Upper lobe of right lung (tissue), 1 donor: ENCODE measurements around the gene ANKS1B. TPM values are rescaled to one million over a fixed set of nuclear protein-coding genes. Genes with fewer than 3 reads are reported as not detected.
"Not testable (repeated sequence)": the region's sequence is repeated elsewhere in the genome, so short reads cannot be mapped to it uniquely, and the experiment has no call there.

ENCODE experiments used
- ATAC-seq: fragments of 200-7000 bp; cut with Tn5 transposase; one replicate; pipeline ENCODE4 v1.9.1; 2020; ENCODE audit warnings: mild to moderate bottlenecking, moderate library complexity
- DNase-seq: peaks from one replicate; pipeline ENCODE4 v3.0.0-alpha.2; 2020
- H3K27ac ChIP-seq: fragments of 200-600 bp; one replicate; pipeline ENCODE4 v1.8.0; 2022
- H3K27me3 ChIP-seq: fragments of 200-600 bp; one replicate; pipeline ENCODE4 v1.8.0; 2022; ENCODE audit warnings: mild to moderate bottlenecking
- H3K36me3 ChIP-seq: fragments of 200-600 bp; one replicate; pipeline ENCODE4 v1.8.0; 2022
- H3K4me1 ChIP-seq: fragments of 200-600 bp; one replicate; pipeline ENCODE4 v1.8.0; 2022
- H3K4me3 ChIP-seq: fragments of 200-600 bp; one replicate; pipeline ENCODE4 v1.8.0; 2022; ENCODE audit warnings: mild to moderate bottlenecking
- H3K9me3 ChIP-seq: fragments of 200-600 bp; one replicate; pipeline ENCODE4 v1.8.0; 2022
- CTCF ChIP-seq: fragments of 200-600 bp; IDR thresholded peaks from one replicate; pipeline ENCODE4 v1.8.0; 2022; ENCODE audit warnings: antibody characterized with exemption
- intact Hi-C: fragments of 100-400 bp; cut with DNase I; formaldehyde crosslinking; loops from one replicate; pipeline ENCODE4 v1.11.0; 2022
- total RNA-seq: library from RNA; stranded (reverse); fragmentation: NEBNext Ultra II Directional; extraction: Animal tissue kit (Norgen Biotek cat#: 25700); gene quantifications from one replicate; pipeline ENCODE4 v1.2.1, GENCODE V29; 2021
- donor health status: DM: no; HTN: yes; CAD: no; lungs with severe emphysema.

Gene ANKS1B
- total RNA-seq, 1 donor from 2014 or later: 5.3 TPM

DNA sequence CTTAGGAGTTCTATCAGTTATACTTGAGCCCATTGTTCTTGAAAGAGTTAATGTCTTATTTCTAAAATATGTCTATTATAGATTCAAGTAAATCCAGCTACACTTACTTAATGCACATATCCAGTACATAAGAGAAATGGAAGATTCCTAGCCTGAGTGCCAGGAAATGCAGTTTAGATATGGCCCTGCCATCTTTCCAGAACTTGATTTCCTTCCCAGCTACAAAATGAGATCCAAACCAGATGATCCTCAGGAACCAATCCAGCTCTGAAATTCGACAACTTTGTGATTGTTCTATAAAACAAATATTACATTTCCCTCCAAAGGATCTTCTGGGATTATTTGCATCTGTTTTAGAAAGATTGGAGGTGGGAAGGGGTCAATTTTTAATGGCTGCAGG is 654.5 kb downstream of the ANKS1B start:
- Histone ChIP-seq H3K4me3 (no peak overlapping the region), H3K27me3 (no peaks in the 10 kb centered on the region), H3K4me1 (no peaks in the 10 kb centered on the region), H3K27ac (no peak overlapping the region), H3K36me3 (no peaks in the 10 kb centered on the region), H3K9me3 (no peaks in the 10 kb centered on the region)
- ATAC-seq (no peak), DNase-seq (no peak)
- TF ChIP-seq CTCF: no peak
- intact Hi-C loops: no loop called here

- H3K9me3 ChIP-seq, DNase-seq, H3K36me3 ChIP-seq, intact Hi-C loops, H3K27me3 ChIP-seq, H3K27ac ChIP-seq, H3K4me1 ChIP-seq, ATAC-seq, H3K4me3 ChIP-seq: not testable (repeated sequence)
Measured at GRCh38 chr12:99321210-99321609, 663.5 kb downstream of the ANKS1B start.

- Histone ChIP-seq H3K36me3 (no peaks in the 10 kb centered on the region), H3K27ac (no peak overlapping the region), H3K9me3 (no peaks in the 10 kb centered on the region), H3K27me3 (no peaks in the 10 kb centered on the region), H3K4me1 (no peaks in the 10 kb centered on the region), H3K4me3 (no peak overlapping the region)
- no peak for ATAC-seq
- intact Hi-C loops: no loop called here
- TF ChIP-seq CTCF: no peak
- no peak for DNase-seq
Measured at GRCh38 chr12:99311373-99311772, 673.4 kb downstream of the ANKS1B start.

GRCh38 chr12:99309812-99310211 is 674.9 kb downstream of the ANKS1B start:
- no peak overlapping the region for H3K4me3 ChIP-seq
- no peaks in the 10 kb centered on the region for H3K4me1 ChIP-seq
- intact Hi-C loops: no loop called here
- ATAC-seq: no peak
- H3K27ac ChIP-seq: no peak overlapping the region
- TF ChIP-seq CTCF: no peak
- no peaks in the 10 kb centered on the region for H3K9me3 ChIP-seq
- no peaks in the 10 kb centered on the region for H3K27me3 ChIP-seq
- H3K36me3 ChIP-seq: no peaks in the 10 kb centered on the region
- DNase-seq: no peak

GRCh38 chr12:99302874-99303273 is 681.9 kb downstream of the ANKS1B start:
- no peaks in the 10 kb centered on the region for H3K4me1 ChIP-seq
- intact Hi-C loops: no loop called here
- no peak for DNase-seq
- no peak for ATAC-seq
- H3K27me3 ChIP-seq: no peaks in the 10 kb centered on the region
- H3K9me3 ChIP-seq: no peaks in the 10 kb centered on the region
- no peaks in the 10 kb centered on the region for H3K36me3 ChIP-seq
- no peak overlapping the region for H3K27ac ChIP-seq
- no peak for TF ChIP-seq CTCF
- no peak overlapping the region for H3K4me3 ChIP-seq

- H3K27me3 ChIP-seq: no peaks in the 10 kb centered on the region
- H3K27ac ChIP-seq: no peak overlapping the region
- DNase-seq: no peak
- ATAC-seq: no peak
- H3K4me3 ChIP-seq: no peak overlapping the region
- no peak for TF ChIP-seq CTCF
- H3K36me3 ChIP-seq: no peaks in the 10 kb centered on the region
- peaks cover 10% of the 10 kb centered on the region for H3K9me3 ChIP-seq
- H3K4me1 ChIP-seq: no peaks in the 10 kb centered on the region
- intact Hi-C loops: no loop called here
Measured at GRCh38 chr12:99287136-99287535, 697.6 kb downstream of the ANKS1B start.
